ENCODE data around the gene NUP42.
"Not testable (repeated sequence)": the region's sequence is repeated elsewhere in the genome, so short reads cannot be mapped to it uniquely, and the experiment has no call there.

NUP42 gene

GRCh38 chr7:23216021-23216420 lies 34.2 kb downstream of the NUP42 start:
- no peaks in the 10 kb centered on the region for H3K36me3 ChIP-seq (ENCODE audit: control insufficient read depth in 1 of 2, insufficient read depth in 2 of 2, low read length in 2 of 2)
- no peaks in the 10 kb centered on the region for H3K4me1 ChIP-seq (ENCODE audit: control insufficient read depth in 1 of 2, insufficient read depth in 2 of 2, low read length in 2 of 2)
- H3K9me3 ChIP-seq (ENCODE audit: control insufficient read depth in 1 of 2, low read length in 2 of 2) = no peaks in the 10 kb centered on the region
- H3K4me3 ChIP-seq (ENCODE audit: low read depth in 1 of 2, low read length in 2 of 2) = no peak overlapping the region
- no peaks in the 10 kb centered on the region for H3K27me3 ChIP-seq (ENCODE audit: low read depth, low read length)
- no peak overlapping the region for H3K27ac ChIP-seq (ENCODE audit: low read length)

- H3K4me1 ChIP-seq (ENCODE audit: control insufficient read depth in 1 of 2, insufficient read depth in 2 of 2, low read length in 2 of 2) = no peaks in the 10 kb centered on the region
- H3K27me3 ChIP-seq (ENCODE audit: low read depth, low read length) = no peaks in the 10 kb centered on the region
- H3K27ac ChIP-seq (ENCODE audit: low read length) = no peak overlapping the region
- H3K4me3 ChIP-seq (ENCODE audit: low read depth in 1 of 2, low read length in 2 of 2) = no peak overlapping the region
- H3K36me3 ChIP-seq (ENCODE audit: control insufficient read depth in 1 of 2, insufficient read depth in 2 of 2, low read length in 2 of 2) = no peaks in the 10 kb centered on the region
- H3K9me3 ChIP-seq (ENCODE audit: control insufficient read depth in 1 of 2, low read length in 2 of 2) = no peaks in the 10 kb centered on the region
Measured at GRCh38 chr7:23218196-23218595, 36.3 kb downstream of the NUP42 start.

- Histone ChIP-seq H3K4me1 (ENCODE audit: control insufficient read depth in 1 of 2, insufficient read depth in 2 of 2, low read length in 2 of 2) (no peaks in the 10 kb centered on the region), H3K27me3 (ENCODE audit: low read depth, low read length) (no peaks in the 10 kb centered on the region), H3K4me3 (ENCODE audit: low read depth in 1 of 2, low read length in 2 of 2) (no peak overlapping the region), H3K36me3 (ENCODE audit: control insufficient read depth in 1 of 2, insufficient read depth in 2 of 2, low read length in 2 of 2) (no peaks in the 10 kb centered on the region), H3K27ac (ENCODE audit: low read length) (no peak overlapping the region), H3K9me3 (ENCODE audit: control insufficient read depth in 1 of 2, low read length in 2 of 2) (no peaks in the 10 kb centered on the region)
Measured at GRCh38 chr7:23220690-23221305, 39.0 kb downstream of the NUP42 start.

- Histone ChIP-seq H3K27ac (ENCODE audit: low read length) (no peak overlapping the region), H3K36me3 (ENCODE audit: control insufficient read depth in 1 of 2, insufficient read depth in 2 of 2, low read length in 2 of 2) (no peaks in the 10 kb centered on the region), H3K27me3 (ENCODE audit: low read depth, low read length) (no peaks in the 10 kb centered on the region), H3K4me1 (ENCODE audit: control insufficient read depth in 1 of 2, insufficient read depth in 2 of 2, low read length in 2 of 2) (no peaks in the 10 kb centered on the region), H3K9me3 (ENCODE audit: control insufficient read depth in 1 of 2, low read length in 2 of 2) (no peaks in the 10 kb centered on the region), H3K4me3 (ENCODE audit: low read depth in 1 of 2, low read length in 2 of 2) (no peak overlapping the region)
Measured at GRCh38 chr7:23222439-23223030, 40.7 kb downstream of the NUP42 start.

- not testable (repeated sequence) for H3K36me3 ChIP-seq (ENCODE audit: control insufficient read depth in 1 of 2, insufficient read depth in 2 of 2, low read length in 2 of 2); H3K27ac ChIP-seq (ENCODE audit: low read length); H3K4me1 ChIP-seq (ENCODE audit: control insufficient read depth in 1 of 2, insufficient read depth in 2 of 2, low read length in 2 of 2); H3K4me3 ChIP-seq (ENCODE audit: low read depth in 1 of 2, low read length in 2 of 2); H3K9me3 ChIP-seq (ENCODE audit: control insufficient read depth in 1 of 2, low read length in 2 of 2); H3K27me3 ChIP-seq (ENCODE audit: low read depth, low read length)
Measured at GRCh38 chr7:23224364-23224763, 42.5 kb downstream of the NUP42 start.

- H3K9me3 ChIP-seq (ENCODE audit: control insufficient read depth in 1 of 2, low read length in 2 of 2) = no peaks in the 10 kb centered on the region
- no peaks in the 10 kb centered on the region for H3K36me3 ChIP-seq (ENCODE audit: control insufficient read depth in 1 of 2, insufficient read depth in 2 of 2, low read length in 2 of 2)
- no peak overlapping the region for H3K27ac ChIP-seq (ENCODE audit: low read length)
- H3K27me3 ChIP-seq (ENCODE audit: low read depth, low read length) = no peaks in the 10 kb centered on the region
- no peaks in the 10 kb centered on the region for H3K4me1 ChIP-seq (ENCODE audit: control insufficient read depth in 1 of 2, insufficient read depth in 2 of 2, low read length in 2 of 2)
- H3K4me3 ChIP-seq (ENCODE audit: low read depth in 1 of 2, low read length in 2 of 2) = no peak overlapping the region
Measured at GRCh38 chr7:23226844-23227450, 45.1 kb downstream of the NUP42 start.

GRCh38 chr7:23228412-23228811 lies 46.6 kb downstream of the NUP42 start:
- H3K27ac ChIP-seq (ENCODE audit: low read length) = no peak overlapping the region
- H3K4me1 ChIP-seq (ENCODE audit: control insufficient read depth in 1 of 2, insufficient read depth in 2 of 2, low read length in 2 of 2) = no peaks in the 10 kb centered on the region
- no peaks in the 10 kb centered on the region for H3K36me3 ChIP-seq (ENCODE audit: control insufficient read depth in 1 of 2, insufficient read depth in 2 of 2, low read length in 2 of 2)
- H3K4me3 ChIP-seq (ENCODE audit: low read depth in 1 of 2, low read length in 2 of 2) = no peak overlapping the region
- no peaks in the 10 kb centered on the region for H3K27me3 ChIP-seq (ENCODE audit: low read depth, low read length)
- no peaks in the 10 kb centered on the region for H3K9me3 ChIP-seq (ENCODE audit: control insufficient read depth in 1 of 2, low read length in 2 of 2)

- Histone ChIP-seq H3K27ac (ENCODE audit: low read length) (no peak overlapping the region), H3K27me3 (ENCODE audit: low read depth, low read length) (no peaks in the 10 kb centered on the region), H3K4me1 (ENCODE audit: control insufficient read depth in 1 of 2, insufficient read depth in 2 of 2, low read length in 2 of 2) (no peaks in the 10 kb centered on the region), H3K36me3 (ENCODE audit: control insufficient read depth in 1 of 2, insufficient read depth in 2 of 2, low read length in 2 of 2) (no peaks in the 10 kb centered on the region), H3K9me3 (ENCODE audit: control insufficient read depth in 1 of 2, low read length in 2 of 2) (no peaks in the 10 kb centered on the region), H3K4me3 (ENCODE audit: low read depth in 1 of 2, low read length in 2 of 2) (no peak overlapping the region)
Measured at GRCh38 chr7:23230641-23231101, 48.8 kb downstream of the NUP42 start.

- H3K27me3 ChIP-seq (ENCODE audit: low read depth, low read length) = no peaks in the 10 kb centered on the region
- H3K36me3 ChIP-seq (ENCODE audit: control insufficient read depth in 1 of 2, insufficient read depth in 2 of 2, low read length in 2 of 2) = no peaks in the 10 kb centered on the region
- H3K4me3 ChIP-seq (ENCODE audit: low read depth in 1 of 2, low read length in 2 of 2) = no peak overlapping the region
- H3K27ac ChIP-seq (ENCODE audit: low read length) = no peak overlapping the region
- no peaks in the 10 kb centered on the region for H3K9me3 ChIP-seq (ENCODE audit: control insufficient read depth in 1 of 2, low read length in 2 of 2)
- no peaks in the 10 kb centered on the region for H3K4me1 ChIP-seq (ENCODE audit: control insufficient read depth in 1 of 2, insufficient read depth in 2 of 2, low read length in 2 of 2)
Measured at GRCh38 chr7:23232966-23233365, 51.1 kb downstream of the NUP42 start.

GRCh38 chr7:23234569-23235296 lies 52.9 kb downstream of the NUP42 start:
- no peaks in the 10 kb centered on the region for H3K27me3 ChIP-seq (ENCODE audit: low read depth, low read length)
- no peaks in the 10 kb centered on the region for H3K36me3 ChIP-seq (ENCODE audit: control insufficient read depth in 1 of 2, insufficient read depth in 2 of 2, low read length in 2 of 2)
- no peaks in the 10 kb centered on the region for H3K9me3 ChIP-seq (ENCODE audit: control insufficient read depth in 1 of 2, low read length in 2 of 2)
- H3K27ac ChIP-seq (ENCODE audit: low read length) = no peak overlapping the region
- no peaks in the 10 kb centered on the region for H3K4me1 ChIP-seq (ENCODE audit: control insufficient read depth in 1 of 2, insufficient read depth in 2 of 2, low read length in 2 of 2)
- H3K4me3 ChIP-seq (ENCODE audit: low read depth in 1 of 2, low read length in 2 of 2) = peak overlapping the region in 1 of 2 donors; percentile 24

GRCh38 chr7:23235813-23236221 lies 54.0 kb downstream of the NUP42 start:
- Histone ChIP-seq H3K4me1 (ENCODE audit: control insufficient read depth in 1 of 2, insufficient read depth in 2 of 2, low read length in 2 of 2) (no peaks in the 10 kb centered on the region), H3K36me3 (ENCODE audit: control insufficient read depth in 1 of 2, insufficient read depth in 2 of 2, low read length in 2 of 2) (no peaks in the 10 kb centered on the region), H3K9me3 (ENCODE audit: control insufficient read depth in 1 of 2, low read length in 2 of 2) (no peaks in the 10 kb centered on the region), H3K27ac (ENCODE audit: low read length) (no peak overlapping the region), H3K27me3 (ENCODE audit: low read depth, low read length) (no peaks in the 10 kb centered on the region), H3K4me3 (ENCODE audit: low read depth in 1 of 2, low read length in 2 of 2) (no peak overlapping the region)

Measured in muscle layer of duodenum (tissue), 2 donors.